DOHH2 (cell line): ENCODE results near the gene ORAI1.
"Not testable (repeated sequence)": the region's sequence is repeated elsewhere in the genome, so short reads cannot be mapped to it uniquely, and the experiment has no call there.

Experiments used
- EZH2phosphoT487 ChIP-seq: fragments of 200-600 bp; sonication (generic); IDR thresholded peaks from 2 replicates; pipeline ENCODE4 v1.6.1; 2017; ENCODE audit warnings: borderline replicate concordance, mild to moderate bottlenecking, antibody characterized with exemption, low read length, moderate library complexity, mixed read lengths
- TF ChIP-seq, protein P1 (sequence below): fragments of 200-600 bp; sonication (generic); IDR thresholded peaks from one replicate; pipeline ENCODE4 v1.5.1; 2014; ENCODE audit warnings: antibody characterized with exemption, mild to moderate bottlenecking, low read depth, low read length; ENCODE audit not compliant: poor library complexity, severe bottlenecking

- TF ChIP-seq, protein P1, sequence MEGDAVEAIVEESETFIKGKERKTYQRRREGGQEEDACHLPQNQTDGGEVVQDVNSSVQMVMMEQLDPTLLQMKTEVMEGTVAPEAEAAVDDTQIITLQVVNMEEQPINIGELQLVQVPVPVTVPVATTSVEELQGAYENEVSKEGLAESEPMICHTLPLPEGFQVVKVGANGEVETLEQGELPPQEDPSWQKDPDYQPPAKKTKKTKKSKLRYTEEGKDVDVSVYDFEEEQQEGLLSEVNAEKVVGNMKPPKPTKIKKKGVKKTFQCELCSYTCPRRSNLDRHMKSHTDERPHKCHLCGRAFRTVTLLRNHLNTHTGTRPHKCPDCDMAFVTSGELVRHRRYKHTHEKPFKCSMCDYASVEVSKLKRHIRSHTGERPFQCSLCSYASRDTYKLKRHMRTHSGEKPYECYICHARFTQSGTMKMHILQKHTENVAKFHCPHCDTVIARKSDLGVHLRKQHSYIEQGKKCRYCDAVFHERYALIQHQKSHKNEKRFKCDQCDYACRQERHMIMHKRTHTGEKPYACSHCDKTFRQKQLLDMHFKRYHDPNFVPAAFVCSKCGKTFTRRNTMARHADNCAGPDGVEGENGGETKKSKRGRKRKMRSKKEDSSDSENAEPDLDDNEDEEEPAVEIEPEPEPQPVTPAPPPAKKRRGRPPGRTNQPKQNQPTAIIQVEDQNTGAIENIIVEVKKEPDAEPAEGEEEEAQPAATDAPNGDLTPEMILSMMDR, result not testable (repeated sequence)
- TF ChIP-seq EZH2phosphoT487, result not testable (repeated sequence)
Observed at GRCh38 chr12:121679661-121680197, 53.4 kb downstream of the ORAI1 start.
